Activated CD4-positive, alpha-beta T cell treated with anti-CD3 and anti-CD28 coated beads for 36 hours (primary cell): ENCODE measurements around the gene STK39. TPM values are rescaled to one million over a fixed set of nuclear protein-coding genes. Genes with fewer than 3 reads are reported as not detected.
A peak's percentile ranks its signal among the peaks of the same experiment; 100 is the strongest.

Source experiments
- ATAC-seq: fragments of 200-7000 bp; cut with Tn5 transposase; one replicate; pipeline ENCODE4 v1.10.0; 2021; ENCODE audit warnings: mild to moderate bottlenecking, moderate library complexity
- CTCF ChIA-PET: fragments of 350-600 bp; sonication (Branson Sonifier 250); formaldehyde crosslinking; loops from one replicate; lab custom pipeline; 2021; ENCODE audit warnings: antibody characterized with exemption; lab: Charles Lee
- POLR2A ChIA-PET: fragments of 350-600 bp; sonication (Branson Sonifier 250); formaldehyde crosslinking; loops from one replicate; lab custom pipeline; 2021; ENCODE audit warnings: antibody characterized with exemption, inconsistent platforms; lab: Charles Lee
- DNase-seq: peaks from one replicate; pipeline ENCODE4 v3.0.0-alpha.2; 2020
- H3K27ac Mint-ChIP-seq: one replicate; pipeline ENCODE4 v1.8.0; 2021; ENCODE audit warnings: mixed read lengths
- H3K27me3 Mint-ChIP-seq: one replicate; pipeline ENCODE4 v1.8.0; 2021; ENCODE audit warnings: mixed read lengths
- H3K36me3 Mint-ChIP-seq: one replicate; pipeline ENCODE4 v1.8.0; 2021; ENCODE audit warnings: low read depth, mixed read lengths
- H3K4me1 Mint-ChIP-seq: one replicate; pipeline ENCODE4 v1.8.0; 2021; ENCODE audit warnings: mixed read lengths
- H3K4me3 Mint-ChIP-seq: one replicate; pipeline ENCODE4 v1.8.0; 2021; ENCODE audit warnings: mild to moderate bottlenecking, moderate library complexity, mixed read lengths
- H3K9me3 Mint-ChIP-seq: one replicate; pipeline ENCODE4 v1.8.0; 2021; ENCODE audit warnings: low read depth, mixed read lengths
- intact Hi-C, 2 experiments: fragments of 100-400 bp; cut with DNase I in 1 of 2; cut with micrococcal nuclease in 1 of 2; formaldehyde crosslinking; loops; one replicate each; pipeline versions ENCODE4 v1.14.2 to v1.15.1; 2022 to 2024; cut with DNase I, micrococcal nuclease
- total RNA-seq, 2 experiments: library from RNA; stranded (reverse); gene quantifications; one replicate each; pipeline ENCODE4 v1.2.3, GENCODE V29; 2021

The STK39 gene
- total RNA-seq, 2 experiments from 2014 or later, result 42.1 to 44.5 TPM

- intact Hi-C loops, result no loop called here
- POLR2A ChIA-PET, result no interaction called here
- no peak for DNase-seq
Measured at GRCh38 chr2:168256448-168256847, 9.1 kb upstream of the STK39 start.

GRCh38 chr2:168255866-168256265 lies 8.5 kb upstream of the STK39 start:
- Mint-ChIP-seq H3K36me3 (peaks cover 3% of the 10 kb centered on the region), H3K9me3 (peaks cover 14% of the 10 kb centered on the region), H3K4me1 (no peaks in the 10 kb centered on the region), H3K27ac (no peak overlapping the region), H3K27me3 (no peaks in the 10 kb centered on the region), H3K4me3 (no peak overlapping the region)
- ChIA-PET CTCF (no interaction called here), POLR2A (no interaction called here)
- DNase-seq, result no peak
- no peak for ATAC-seq
- intact Hi-C loops, result no loop called here

More at GRCh38 chr2:168256448-168256847, 9.1 kb upstream of the STK39 start:
- CTCF ChIA-PET, result no interaction called here
- H3K27ac Mint-ChIP-seq, result no peak overlapping the region
- no peaks in the 10 kb centered on the region for H3K27me3 Mint-ChIP-seq
- H3K4me3 Mint-ChIP-seq, result no peak overlapping the region
- H3K9me3 Mint-ChIP-seq, result peaks cover 14% of the 10 kb centered on the region
- H3K4me1 Mint-ChIP-seq, result no peaks in the 10 kb centered on the region
- no peak for ATAC-seq
- H3K36me3 Mint-ChIP-seq, result peaks cover 3% of the 10 kb centered on the region

- DNase-seq (no peak), ATAC-seq (no peak)
- Mint-ChIP-seq H3K4me1 (no peaks in the 10 kb centered on the region), H3K4me3 (no peak overlapping the region), H3K36me3 (peaks cover 3% of the 10 kb centered on the region), H3K27ac (no peak overlapping the region), H3K9me3 (peaks cover 14% of the 10 kb centered on the region), H3K27me3 (no peaks in the 10 kb centered on the region)
- intact Hi-C loops, result no loop called here
- POLR2A ChIA-PET, result no interaction called here
- CTCF ChIA-PET, result interaction anchor here (0.6 kb wide), 1 partner anchor 32 kb away, joined by 3 read pairs; no protein-coding TSS in a partner anchor
Measured at GRCh38 chr2:168255103-168255502, 7.7 kb upstream of the STK39 start.

- Mint-ChIP-seq H3K4me1 (no peaks in the 10 kb centered on the region), H3K9me3 (peaks cover 10% of the 10 kb centered on the region)
Measured at GRCh38 chr2:168254158-168254935, 7.0 kb upstream of the STK39 start.

GRCh38 chr2:168253379-168253778 lies 6.0 kb upstream of the STK39 start:
- CTCF ChIA-PET, result no interaction called here
- Mint-ChIP-seq H3K4me3 (no peak overlapping the region), H3K27me3 (no peaks in the 10 kb centered on the region), H3K36me3 (no peaks in the 10 kb centered on the region), H3K4me1 (no peaks in the 10 kb centered on the region), H3K27ac (no peak overlapping the region), H3K9me3 (peaks cover 1% of the 10 kb centered on the region)
- ATAC-seq, result no peak
- intact Hi-C loops, result no loop called here
- DNase-seq, result no peak
- POLR2A ChIA-PET, result no interaction called here

More at GRCh38 chr2:168254158-168254935, 7.0 kb upstream of the STK39 start:
- ATAC-seq, result no peak
- no peak overlapping the region for H3K4me3 Mint-ChIP-seq
- POLR2A ChIA-PET, result no interaction called here
- no peak overlapping the region for H3K27ac Mint-ChIP-seq
- CTCF ChIA-PET, result interaction anchor here (0.6 to 0.7 kb wide), 2 partner anchors 31 to 725 kb away, joined by 3 read pairs; no protein-coding TSS in a partner anchor
- intact Hi-C loops, result no loop called here
- no peak for DNase-seq
- H3K36me3 Mint-ChIP-seq, result peaks cover 3% of the 10 kb centered on the region
- H3K27me3 Mint-ChIP-seq, result no peaks in the 10 kb centered on the region

GRCh38 chr2:168252976-168253375 lies 5.6 kb upstream of the STK39 start:
- ChIA-PET CTCF (no interaction called here), POLR2A (no interaction called here)
- Mint-ChIP-seq H3K27me3 (no peaks in the 10 kb centered on the region), H3K27ac (no peak overlapping the region), H3K4me3 (no peak overlapping the region), H3K4me1 (no peaks in the 10 kb centered on the region), H3K36me3 (no peaks in the 10 kb centered on the region), H3K9me3 (no peaks in the 10 kb centered on the region)
- DNase-seq (no peak), ATAC-seq (no peak)
- intact Hi-C loops, result no loop called here

GRCh38 chr2:168246483-168247340 lies 683 bp downstream of the STK39 start:
- Mint-ChIP-seq H3K36me3 (peaks cover 14% of the 10 kb centered on the region), H3K4me3 (peak overlapping the region; percentile 94), H3K27ac (peak overlapping the region; percentile 96), H3K9me3 (no peaks in the 10 kb centered on the region), H3K27me3 (no peaks in the 10 kb centered on the region), H3K4me1 (peaks cover 28% of the 10 kb centered on the region)
- DNase-seq (peak; percentile 85), ATAC-seq (peak; percentile 47)
- CTCF ChIA-PET, result interaction anchor here (0.5 to 1.4 kb wide), 2 partner anchors 86 to 111 kb away, joined by 3 to 7 read pairs; no protein-coding TSS in a partner anchor
- intact Hi-C loops, result loop anchor here (1.0 to 10.0 kb wide), 13 partner anchors 34 to 1578 kb away; partner anchors contain the start of genes CERS6 (in 2 of the 2), LRP2 (in 1 of the 2), METTL5 (in 1 of the 2) and UBR3 (in 1 of the 2)
- POLR2A ChIA-PET, result interaction anchor here (0.9 to 1.0 kb wide), 2 partner anchors 35 kb away, joined by 3 read pairs; no protein-coding TSS in a partner anchor

GRCh38 chr2:168246072-168246482 lies 1.3 kb downstream of the STK39 start:
- H3K4me1 Mint-ChIP-seq, result peaks cover 28% of the 10 kb centered on the region
- DNase-seq (no peak), ATAC-seq (no peak)
- intact Hi-C loops, result loop anchor here (2.0 to 10.0 kb wide), 10 partner anchors 79 to 1579 kb away; partner anchors contain the start of genes CERS6 (in 2 of the 2), LRP2 (in 1 of the 2), METTL5 (in 1 of the 2) and UBR3 (in 1 of the 2)
- ChIA-PET CTCF (interaction anchor here (1.6 kb wide), 1 partner anchor 91 kb away, joined by 3 read pairs; no protein-coding TSS in a partner anchor), POLR2A (interaction anchor here (0.5 to 1.0 kb wide), 2 partner anchors 34 to 51 kb away, joined by 3 to 4 read pairs; no protein-coding TSS in a partner anchor)
- no peaks in the 10 kb centered on the region for H3K27me3 Mint-ChIP-seq
- H3K9me3 Mint-ChIP-seq, result no peaks in the 10 kb centered on the region
- H3K36me3 Mint-ChIP-seq, result peaks cover 14% of the 10 kb centered on the region
- peak overlapping the region; percentile 94 for H3K4me3 Mint-ChIP-seq
- H3K27ac Mint-ChIP-seq, result peak overlapping the region; percentile 96

GRCh38 chr2:168245074-168245825 lies 2.1 kb downstream of the STK39 start:
- intact Hi-C loops, result loop anchor here (2.0 to 10.0 kb wide), 8 partner anchors 50 to 1580 kb away; partner anchors contain the start of genes CERS6 (in 1 of the 2), LRP2 (in 1 of the 2), METTL5 (in 1 of the 2) and UBR3 (in 1 of the 2)
- Mint-ChIP-seq H3K9me3 (no peaks in the 10 kb centered on the region), H3K4me1 (peaks cover 28% of the 10 kb centered on the region), H3K27me3 (no peaks in the 10 kb centered on the region), H3K27ac (peak overlapping the region; percentile 93), H3K36me3 (peaks cover 14% of the 10 kb centered on the region), H3K4me3 (peak overlapping the region; percentile 94)
- CTCF ChIA-PET, result interaction anchor here (0.6 to 1.6 kb wide), 2 partner anchors 35 to 91 kb away, joined by 3 read pairs; no protein-coding TSS in a partner anchor
- no peak for DNase-seq
- no peak for ATAC-seq
- POLR2A ChIA-PET, result interaction anchor here (1.0 kb wide), 1 partner anchor 33 kb away, joined by 3 read pairs; no protein-coding TSS in a partner anchor

GRCh38 chr2:168244318-168244717 lies 3.1 kb downstream of the STK39 start:
- no peaks in the 10 kb centered on the region for H3K9me3 Mint-ChIP-seq
- CTCF ChIA-PET, result interaction anchor here (1.0 kb wide), 1 partner anchor 125 kb away, joined by 4 read pairs; no protein-coding TSS in a partner anchor
- peaks cover 28% of the 10 kb centered on the region for H3K4me1 Mint-ChIP-seq
- intact Hi-C loops, result loop anchor here (1.0 to 10.0 kb wide), 7 partner anchors 10 to 1580 kb away; partner anchors contain the start of genes CERS6 (in 1 of the 2), LRP2 (in 1 of the 2), METTL5 (in 1 of the 2) and UBR3 (in 1 of the 2)
- peak overlapping the region; percentile 94 for H3K4me3 Mint-ChIP-seq
- H3K27me3 Mint-ChIP-seq, result no peaks in the 10 kb centered on the region
- POLR2A ChIA-PET, result no interaction called here
- peak overlapping the region; percentile 93 for H3K27ac Mint-ChIP-seq
- peak; percentile 72 for ATAC-seq
- H3K36me3 Mint-ChIP-seq, result peaks cover 14% of the 10 kb centered on the region
- DNase-seq, result peak; percentile 81
